Karpas-422 (cell line): ENCODE data around the gene AKAP17A. TPM values are rescaled to one million over a fixed set of nuclear protein-coding genes. Genes with fewer than 3 reads are reported as not detected.
"Not testable (repeated sequence)": the region's sequence is repeated elsewhere in the genome, so short reads cannot be mapped to it uniquely, and the experiment has no call there.

Experiments used
- DNase-seq: peaks from one replicate; pipeline ENCODE4 v3.0.0-alpha.2; 2015
- H2AFZ ChIP-seq: fragments of 200-600 bp; sonication (generic); 2 replicates; pipeline ENCODE4 v1.6.1; 2014; ENCODE audit warnings: antibody characterized with exemption, low read length, mixed read lengths
- H3K27ac ChIP-seq: fragments of 200-600 bp; sonication (generic); 2 replicates; pipeline ENCODE4 v1.5.1; 2014; ENCODE audit warnings: mild to moderate bottlenecking, low read length, moderate library complexity
- H3K27me3 ChIP-seq: fragments of 200-600 bp; sonication (generic); 2 replicates; pipeline ENCODE4 v1.6.1; 2014; ENCODE audit warnings: low read length, mixed read lengths
- H3K36me3 ChIP-seq: fragments of 200-600 bp; sonication (generic); 2 replicates; pipeline ENCODE4 v1.6.1; 2014; ENCODE audit warnings: low read length, mixed read lengths; ENCODE audit not compliant: insufficient read depth
- H3K4me1 ChIP-seq: fragments of 200-600 bp; sonication (generic); 2 replicates; pipeline ENCODE4 v1.6.1; 2014; ENCODE audit warnings: mild to moderate bottlenecking, low read length, mixed read lengths
- H3K4me2 ChIP-seq: fragments of 200-600 bp; sonication (generic); 2 replicates; pipeline ENCODE4 v1.6.1; 2014; ENCODE audit warnings: low read length, low read depth, mild to moderate bottlenecking; ENCODE audit not compliant: poor library complexity, severe bottlenecking
- H3K4me3 ChIP-seq: fragments of 200-600 bp; sonication (generic); 2 replicates; pipeline ENCODE4 v1.5.1; 2014; ENCODE audit warnings: mild to moderate bottlenecking, antibody characterized with exemption, low read length, mixed read lengths
- H3K79me2 ChIP-seq: fragments of 200-600 bp; sonication (generic); 2 replicates; pipeline ENCODE4 v1.6.1; 2014; ENCODE audit warnings: mild to moderate bottlenecking, low read length, mixed read lengths
- H3K9ac ChIP-seq: fragments of 200-600 bp; sonication (generic); 2 replicates; pipeline ENCODE4 v1.6.0; 2014; ENCODE audit warnings: low read length
- H3K9me2 ChIP-seq: fragments of 200-600 bp; sonication (generic), shearing (Covaris generic); replicated peaks from 2 replicates; pipeline ENCODE4 v1.6.0; 2014; ENCODE audit warnings: mild to moderate bottlenecking, low read length, moderate library complexity; ENCODE audit not compliant: insufficient read depth
- H3K9me3 ChIP-seq: fragments of 300-700, 200-600 bp; sonication (generic); 2 replicates; pipeline ENCODE4 v1.6.1; 2014; ENCODE audit warnings: low read length, mixed read lengths
- H4K20me1 ChIP-seq: fragments of 200-600 bp; sonication (generic); 2 replicates; pipeline ENCODE4 v1.6.1; 2014; ENCODE audit warnings: mild to moderate bottlenecking, antibody characterized with exemption, low read length, low read depth; ENCODE audit not compliant: insufficient read depth
- total RNA-seq: library from RNA; depleted of rRNA; stranded (reverse); fragments of >200 nt; shearing (Covaris generic); gene quantifications from 2 replicates; pipeline ENCODE4 v1.2.3, GENCODE V29; 2014; ENCODE audit warnings: low replicate concordance; rRNA removed

Gene AKAP17A
- total RNA-seq, 1 experiment from 2014 or later, result 27.9 TPM

DNA sequence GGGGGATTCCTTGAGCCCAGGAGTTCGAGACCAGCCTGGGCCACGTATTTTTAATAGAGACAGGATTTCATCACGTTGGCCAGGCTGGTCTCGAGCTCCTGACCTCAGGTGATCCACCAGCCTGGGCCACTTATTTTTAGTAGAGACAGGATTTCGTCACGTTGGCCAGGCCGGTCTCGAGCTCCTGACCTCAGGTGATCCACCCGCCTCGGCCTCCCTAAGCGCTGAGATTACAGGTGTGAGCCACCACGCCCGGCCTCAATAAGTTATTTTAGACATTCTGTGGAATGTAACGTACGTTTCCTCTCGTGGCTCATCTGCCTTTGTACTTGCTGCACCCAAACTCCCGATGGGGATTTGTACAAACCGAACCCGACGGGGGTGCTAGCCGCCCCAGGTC, 32.3 kb downstream of the AKAP17A start:
- Histone ChIP-seq H3K4me2 (no peak overlapping the region), H3K27ac (no peak overlapping the region), H3K36me3 (no peaks in the 10 kb centered on the region), H3K4me3 (no peak overlapping the region), H3K27me3 (no peaks in the 10 kb centered on the region), H3K4me1 (peaks cover 2% of the 10 kb centered on the region; the same call in 1 of the 2 replicates), H4K20me1 (no peaks in the 10 kb centered on the region), H3K79me2 (no peaks in the 10 kb centered on the region), H3K9me2 (no peaks in the 10 kb centered on the region), H3K9me3 (no peaks in the 10 kb centered on the region), H2AFZ (no peak overlapping the region), H3K9ac (no peak overlapping the region)
- no peak for DNase-seq

DNA sequence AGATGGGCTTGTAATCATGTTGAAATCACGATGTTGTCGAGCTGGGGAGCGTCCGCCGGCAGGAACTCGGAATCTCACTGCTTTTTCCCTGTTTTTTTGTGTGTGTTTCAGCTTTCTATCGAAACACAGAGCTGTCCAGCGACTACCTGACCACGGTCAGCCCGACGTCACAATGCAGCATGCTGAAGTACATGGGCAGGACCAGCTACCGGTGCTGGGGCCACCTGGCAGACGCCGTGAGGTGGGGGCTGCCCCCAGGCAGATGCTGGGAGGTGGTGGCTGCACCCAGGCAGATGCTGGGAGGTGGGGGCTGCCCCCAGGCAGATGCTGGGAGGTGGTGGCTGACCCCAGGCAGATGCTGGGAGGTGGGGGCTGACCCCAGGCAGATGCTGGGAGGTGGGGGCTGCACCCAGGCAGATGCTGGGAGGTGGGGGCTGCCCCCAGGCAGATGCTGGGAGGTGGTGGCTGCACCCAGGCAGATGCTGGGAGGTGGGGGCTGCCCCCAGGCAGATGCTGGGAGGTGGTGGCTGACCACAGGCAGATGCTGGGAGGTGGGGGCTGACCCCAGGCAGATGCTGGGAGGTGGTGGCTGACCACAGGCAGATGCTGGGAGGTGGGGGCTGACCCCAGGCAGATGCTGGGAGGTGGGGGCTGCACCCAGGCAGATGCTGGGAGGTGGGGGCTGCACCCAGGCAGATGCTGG, 32.9 kb downstream of the AKAP17A start:
- not testable (repeated sequence) for H4K20me1 ChIP-seq, H3K4me1 ChIP-seq, H3K27me3 ChIP-seq, H3K79me2 ChIP-seq, H3K27ac ChIP-seq, DNase-seq, H3K9ac ChIP-seq, H3K4me3 ChIP-seq, H2AFZ ChIP-seq, H3K9me2 ChIP-seq, H3K4me2 ChIP-seq, H3K9me3 ChIP-seq, H3K36me3 ChIP-seq

DNA sequence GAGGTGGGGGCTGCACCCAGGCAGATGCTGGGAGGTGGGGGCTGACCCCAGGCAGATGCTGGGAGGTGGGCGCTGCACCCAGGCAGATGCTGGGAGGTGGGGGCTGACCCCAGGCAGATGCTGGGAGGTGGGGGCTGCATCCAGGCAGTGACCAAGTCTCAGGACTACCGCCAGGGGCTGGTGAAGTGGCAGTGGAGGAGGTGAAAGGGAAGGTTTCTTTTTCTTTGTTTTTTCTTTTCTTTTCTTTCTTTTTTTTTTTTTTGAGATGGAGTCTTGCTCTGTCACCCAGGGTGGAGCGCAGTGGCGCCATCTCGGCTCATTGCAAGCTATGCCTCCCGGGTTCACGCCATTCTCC, 33.4 kb downstream of the AKAP17A start:
- not testable (repeated sequence) for H2AFZ ChIP-seq, H3K4me1 ChIP-seq, DNase-seq, H3K4me3 ChIP-seq, H3K9ac ChIP-seq, H3K27me3 ChIP-seq, H3K36me3 ChIP-seq, H3K4me2 ChIP-seq, H3K9me2 ChIP-seq, H3K79me2 ChIP-seq, H4K20me1 ChIP-seq, H3K9me3 ChIP-seq, H3K27ac ChIP-seq

DNA sequence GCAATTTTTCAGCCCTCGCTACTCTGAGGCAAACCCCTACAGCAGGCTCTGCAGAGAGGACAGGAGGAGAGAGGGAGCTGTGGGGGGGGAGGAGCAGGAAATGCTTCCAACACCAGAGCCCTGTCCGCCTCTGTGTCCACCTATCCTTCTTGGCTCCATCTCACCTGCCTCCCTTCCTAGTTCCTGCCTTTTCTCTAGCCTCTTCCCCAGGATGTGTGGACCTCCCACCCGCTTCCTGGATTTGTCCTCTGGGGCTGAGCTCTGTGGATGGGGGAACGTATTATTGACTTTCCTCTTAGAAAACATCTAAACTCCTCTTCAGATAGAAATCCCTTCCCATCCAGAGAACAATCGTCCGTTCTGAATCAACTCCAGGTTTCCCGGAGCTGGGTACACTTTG, 37.8 kb downstream of the AKAP17A start:
- H3K4me3 ChIP-seq, result no peak overlapping the region
- no peak overlapping the region for H3K27ac ChIP-seq
- no peak for DNase-seq
- no peaks in the 10 kb centered on the region for H3K9me3 ChIP-seq
- no peaks in the 10 kb centered on the region for H3K27me3 ChIP-seq
- no peaks in the 10 kb centered on the region for H3K79me2 ChIP-seq
- H3K36me3 ChIP-seq, result no peaks in the 10 kb centered on the region
- H4K20me1 ChIP-seq, result no peaks in the 10 kb centered on the region
- no peaks in the 10 kb centered on the region for H3K4me1 ChIP-seq
- H3K9ac ChIP-seq, result no peak overlapping the region
- no peaks in the 10 kb centered on the region for H3K9me2 ChIP-seq
- no peak overlapping the region for H2AFZ ChIP-seq
- H3K4me2 ChIP-seq, result no peak overlapping the region

DNA sequence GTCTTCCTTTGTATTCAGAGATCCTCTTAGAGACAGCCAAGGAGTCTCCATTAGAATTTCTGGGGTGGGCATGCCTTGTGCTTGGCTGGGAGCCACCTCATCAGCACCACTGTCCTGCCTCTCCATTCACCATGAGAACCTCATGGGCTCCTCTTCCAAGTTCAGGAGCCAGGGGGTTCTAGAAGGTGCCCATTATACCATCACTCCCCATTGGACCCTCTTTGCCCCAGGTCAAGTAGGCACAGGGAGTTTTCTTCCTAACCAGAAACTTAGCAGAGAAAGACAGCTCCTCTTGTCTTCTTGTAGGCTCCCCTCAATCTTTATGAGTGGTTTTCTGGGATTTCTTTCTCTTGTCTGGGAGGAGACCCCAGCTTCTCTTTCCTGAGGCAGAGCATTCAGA, 54.6 kb downstream of the AKAP17A start:
- no peaks in the 10 kb centered on the region for H3K79me2 ChIP-seq
- no peaks in the 10 kb centered on the region for H3K9me3 ChIP-seq
- peaks cover 4% of the 10 kb centered on the region for H3K4me1 ChIP-seq
- peaks cover 2% of the 10 kb centered on the region; the same call in 1 of the 2 replicates for H3K27me3 ChIP-seq
- H3K9ac ChIP-seq, result no peak overlapping the region
- no peaks in the 10 kb centered on the region for H3K36me3 ChIP-seq
- H3K4me3 ChIP-seq, result no peak overlapping the region
- peak; percentile 34 for DNase-seq
- no peaks in the 10 kb centered on the region for H3K9me2 ChIP-seq
- H3K4me2 ChIP-seq, result no peak overlapping the region
- no peak overlapping the region for H2AFZ ChIP-seq
- H4K20me1 ChIP-seq, result no peaks in the 10 kb centered on the region
- no peak overlapping the region for H3K27ac ChIP-seq

DNA sequence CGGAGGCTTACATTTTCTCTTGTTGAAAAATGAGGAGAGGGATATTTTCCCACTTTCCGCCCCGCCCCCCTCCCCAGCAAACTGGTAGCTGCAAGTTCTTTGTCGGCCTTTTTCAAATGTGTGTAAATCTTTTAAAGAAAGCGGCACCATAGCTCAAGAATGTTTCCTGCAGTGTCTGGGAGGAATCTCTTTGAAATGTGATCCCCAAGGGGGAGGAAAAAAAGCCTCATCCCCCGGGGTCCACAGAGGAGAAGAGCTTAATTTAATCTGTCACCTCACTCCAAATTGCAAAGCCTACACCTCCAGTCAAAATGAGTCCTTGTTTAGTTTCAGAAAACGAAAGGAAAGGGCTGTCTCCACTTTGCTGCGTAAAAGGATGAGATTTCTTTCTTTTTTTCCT, 58.2 kb downstream of the AKAP17A start:
- H3K27me3 ChIP-seq, result peaks cover 2% of the 10 kb centered on the region; the same call in 1 of the 2 replicates
- H3K4me3 ChIP-seq, result no peak overlapping the region
- no peaks in the 10 kb centered on the region for H3K9me3 ChIP-seq
- no peaks in the 10 kb centered on the region for H3K36me3 ChIP-seq
- no peak overlapping the region for H3K27ac ChIP-seq
- H3K9ac ChIP-seq, result no peak overlapping the region
- no peak overlapping the region for H3K4me2 ChIP-seq
- DNase-seq, result peak; percentile 22
- no peaks in the 10 kb centered on the region for H4K20me1 ChIP-seq
- H2AFZ ChIP-seq, result no peak overlapping the region
- peaks cover 7% of the 10 kb centered on the region for H3K4me1 ChIP-seq
- no peaks in the 10 kb centered on the region for H3K79me2 ChIP-seq
- H3K9me2 ChIP-seq, result no peaks in the 10 kb centered on the region

Other genes with a start within 250 kb of the AKAP17A start
- gene SLC25A6, start 199.5 kb upstream of the AKAP17A start, total RNA-seq, result 209 and 367 TPM in 2 replicates
- gene ASMTL, start 138.7 kb upstream of the AKAP17A start, total RNA-seq, result 18.4 and 51.0 TPM in 2 replicates
- 87.1 and 130 TPM in 2 replicates for gene P2RY8, start 54.4 kb upstream of the AKAP17A start, total RNA-seq
- 0.29 TPM in 1 of 2 replicates, not detected in the other for gene ASMT, start 23.5 kb downstream of the AKAP17A start, total RNA-seq